Central memory CD4-positive, alpha-beta T cell (primary cell): ENCODE results near the gene MED13.

ENCODE experiments used
- DNase-seq: peaks from one replicate; pipeline ENCODE4 v3.0.0; 2022
- total RNA-seq, 3 experiments: gene quantifications; one replicate each; lab custom pipeline; 2026; lab: John Stamatoyannopoulos, UW

Gene MED13
- 194 to 264 (median 201) reads per million in 3 experiments for total RNA-seq

DNA sequence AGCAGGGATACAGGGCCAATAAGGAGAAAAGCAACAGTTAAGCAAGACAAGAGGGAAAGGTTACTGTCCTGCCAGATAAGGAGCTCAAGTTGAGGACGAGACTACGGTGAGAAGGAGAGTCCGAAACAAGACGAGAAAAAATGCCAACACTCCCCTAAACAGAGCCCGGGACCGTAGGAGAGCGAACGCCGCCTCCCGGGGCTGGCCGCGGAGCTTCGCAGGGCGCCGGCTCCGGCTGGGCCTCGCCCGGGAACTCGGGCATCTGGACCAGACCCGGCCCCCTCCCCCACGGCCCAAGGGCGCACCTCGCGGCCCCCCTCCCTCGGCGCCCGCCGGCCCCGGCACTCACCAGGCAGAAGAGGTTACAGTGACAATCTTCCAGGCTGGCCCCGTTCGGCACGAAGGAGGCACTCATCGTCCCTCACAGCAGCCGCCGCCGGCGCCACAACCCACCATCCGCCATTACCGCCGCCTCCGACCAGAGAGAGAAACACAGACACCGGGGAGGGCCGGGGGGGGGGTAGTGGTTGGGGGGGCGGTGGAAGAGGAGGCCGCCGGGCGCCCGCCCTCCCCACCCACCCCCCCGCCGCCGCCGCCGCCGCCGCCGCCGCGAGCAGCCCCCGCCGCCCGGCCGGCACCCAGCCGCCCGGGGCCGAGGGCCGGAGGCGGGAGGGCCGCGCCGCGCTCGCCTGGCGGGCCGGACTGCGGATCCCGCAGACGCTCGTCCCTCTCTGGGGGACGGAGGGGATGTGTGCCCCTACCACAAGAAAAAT, at the start of gene MED13:
MED13 (minus strand) TSS at position 488 of the 773 bp plus-strand sequence; CDS start at position 415, 73 bp downstream.
- peak; percentile 63 for DNase-seq

DNA sequence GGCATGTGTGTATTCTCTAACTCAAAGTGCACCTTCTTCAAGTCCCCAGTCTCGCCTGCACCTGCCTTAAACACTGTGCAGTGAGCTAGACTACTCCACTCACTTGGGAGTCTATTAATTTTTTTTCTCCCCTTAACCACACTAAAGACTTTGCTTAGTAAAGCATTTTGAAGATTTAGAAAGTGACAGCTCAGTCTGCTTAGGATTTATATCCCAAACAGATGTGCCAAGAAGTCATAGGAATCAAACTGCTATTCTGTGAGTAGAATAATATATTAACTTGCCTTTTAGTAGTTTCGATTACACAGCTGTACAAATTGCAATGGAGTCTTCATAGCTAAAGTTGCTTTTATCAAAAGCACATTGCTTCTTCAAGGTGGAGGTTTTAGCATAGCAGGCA, 47.2 kb upstream of the MED13 start:
- DNase-seq, result no peak

DNA sequence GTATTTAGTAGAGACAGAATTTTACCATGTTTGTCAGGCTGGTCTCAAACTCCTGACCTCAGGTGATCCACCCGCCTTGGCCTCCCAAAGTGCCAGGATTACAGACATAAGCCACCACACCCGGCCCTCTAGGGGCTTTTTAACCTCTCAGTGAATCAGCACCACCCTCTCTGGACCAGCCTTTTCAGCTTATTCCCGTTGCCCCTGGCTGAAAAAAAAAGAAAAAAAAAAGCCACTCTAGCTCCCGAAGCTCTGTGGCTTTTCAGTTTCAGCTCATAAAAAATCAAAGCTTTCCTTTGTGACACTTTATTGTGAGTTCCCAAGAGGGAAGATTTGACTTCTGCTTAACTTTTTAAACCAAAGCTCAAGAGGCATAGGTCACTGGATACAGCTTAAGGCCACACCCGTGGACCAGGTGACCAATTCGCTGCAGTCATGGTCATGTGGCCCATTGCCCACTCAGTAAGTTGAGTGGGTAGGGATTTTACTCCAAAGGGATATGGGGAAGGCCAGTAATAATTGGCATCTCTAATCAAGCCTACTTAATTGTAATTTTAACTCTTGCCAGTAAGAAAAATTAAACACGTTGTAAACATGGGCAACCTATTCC, 46.6 kb upstream of the MED13 start:
- no peak for DNase-seq

DNA sequence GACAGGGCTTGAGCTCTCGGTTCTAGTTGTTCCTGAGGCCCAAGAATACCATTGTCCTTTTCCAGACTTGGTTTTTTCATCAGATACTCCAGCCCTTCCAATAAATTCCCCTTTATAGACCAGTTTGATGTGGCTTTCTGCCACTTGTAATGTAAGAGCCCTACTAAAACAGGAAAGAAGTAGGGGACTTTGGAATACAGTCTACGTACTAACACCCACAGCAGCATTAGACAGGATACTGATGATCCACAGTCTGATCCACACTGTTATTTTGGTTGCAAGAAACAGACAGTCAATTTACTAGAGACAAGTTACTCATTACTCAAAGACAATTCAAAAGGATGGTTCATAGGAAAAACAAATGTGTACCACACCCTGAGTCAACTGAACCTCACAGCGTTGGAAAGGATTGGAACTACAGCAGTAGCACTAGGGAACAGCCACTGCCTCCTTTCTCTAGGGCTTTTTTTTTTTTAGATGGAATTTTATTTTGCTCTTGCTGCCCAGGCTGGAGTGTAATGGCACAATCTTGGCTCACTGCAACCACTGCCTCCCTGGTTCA, 45.9 kb upstream of the MED13 start:
- DNase-seq, result no peak

DNA sequence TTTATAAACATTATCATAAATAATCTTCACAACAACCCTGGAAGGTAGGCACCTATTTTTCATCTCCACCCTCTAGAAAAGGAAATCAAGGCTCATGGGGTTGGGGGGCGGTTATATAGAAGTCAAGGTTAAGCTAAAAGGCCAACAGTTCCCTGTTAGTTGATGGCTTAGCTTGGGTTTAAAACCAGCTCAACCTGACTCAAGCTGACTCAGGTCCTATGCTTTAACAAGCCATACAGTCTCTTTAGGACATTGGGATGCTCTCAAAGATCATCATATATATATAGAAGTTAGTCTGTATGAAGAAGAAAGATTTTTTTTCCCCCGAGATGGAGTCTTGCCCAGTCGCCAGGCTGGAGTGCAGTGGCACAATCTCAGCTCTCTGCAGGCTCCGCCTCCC, 44.8 kb upstream of the MED13 start:
- DNase-seq, result no peak

- DNase-seq, result peak; percentile 21
These were observed 44.4 kb upstream of the MED13 start for GRCh38 chr17:62109378-62109902.

GRCh38 chr17:62105861-62106260, 40.8 kb upstream of the MED13 start:
- no peak for DNase-seq

GRCh38 chr17:62105357-62105756, 40.3 kb upstream of the MED13 start:
- DNase-seq, result no peak

GRCh38 chr17:62101515-62101914, 36.4 kb upstream of the MED13 start:
- no peak for DNase-seq

DNA sequence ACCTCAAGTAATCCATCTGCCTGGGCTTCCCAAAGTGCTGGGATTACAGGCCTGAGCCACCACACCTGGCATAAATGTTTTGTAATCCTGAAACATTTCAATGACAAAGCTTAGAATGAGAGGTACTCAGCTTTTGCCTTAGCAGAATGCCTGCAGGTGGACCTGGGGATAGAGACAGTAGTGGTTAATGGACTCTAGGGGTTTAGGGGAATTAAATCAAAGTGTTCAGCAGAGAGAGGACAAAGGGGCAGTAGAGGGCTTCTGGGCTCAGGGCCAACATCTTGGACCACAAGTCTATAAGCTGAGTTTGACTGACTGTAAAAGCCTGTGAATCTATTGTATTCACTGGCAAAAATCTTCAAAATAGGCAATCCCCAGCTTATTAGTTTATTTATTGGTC, 36.0 kb upstream of the MED13 start:
- DNase-seq, result no peak

DNA sequence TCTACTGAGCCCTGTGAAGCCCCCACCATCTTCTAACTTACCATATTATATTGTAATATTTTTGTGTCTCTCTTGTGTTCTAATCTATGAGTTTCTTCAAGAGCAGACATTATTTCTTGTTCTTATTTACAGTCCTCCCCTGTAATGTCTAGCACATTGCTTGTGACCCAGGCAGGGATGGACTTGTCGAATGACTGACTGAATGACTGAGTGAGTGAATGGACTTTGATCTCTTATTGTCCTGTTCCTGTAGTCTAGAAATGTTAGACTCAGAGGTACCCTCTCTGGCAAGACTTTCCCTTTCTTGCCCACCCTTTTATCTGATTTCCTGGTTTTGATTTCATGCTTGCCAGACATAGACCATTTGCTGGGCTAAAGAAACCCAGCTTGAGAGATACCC, 35.0 kb upstream of the MED13 start:
- DNase-seq, result no peak

DNA sequence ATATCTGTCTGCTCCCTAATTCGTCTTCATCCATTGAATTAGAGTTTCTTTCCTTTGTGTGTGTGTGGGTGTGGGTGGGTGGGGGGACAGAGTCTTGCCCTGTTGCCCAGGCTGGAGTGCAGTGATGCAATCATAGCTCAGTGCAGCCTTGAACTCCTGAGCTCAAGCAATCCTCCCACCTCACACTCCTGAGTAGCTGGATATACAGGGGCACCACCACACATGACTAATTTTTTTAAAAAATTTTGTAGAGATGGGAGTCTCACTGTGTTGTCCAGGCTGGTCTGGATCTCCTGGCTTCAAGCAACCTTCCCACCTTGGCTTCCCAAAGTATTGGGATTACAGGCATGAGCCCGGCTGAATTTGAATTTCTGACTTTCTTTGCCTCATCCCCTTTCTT, 34.5 kb upstream of the MED13 start:
- DNase-seq, result no peak

DNA sequence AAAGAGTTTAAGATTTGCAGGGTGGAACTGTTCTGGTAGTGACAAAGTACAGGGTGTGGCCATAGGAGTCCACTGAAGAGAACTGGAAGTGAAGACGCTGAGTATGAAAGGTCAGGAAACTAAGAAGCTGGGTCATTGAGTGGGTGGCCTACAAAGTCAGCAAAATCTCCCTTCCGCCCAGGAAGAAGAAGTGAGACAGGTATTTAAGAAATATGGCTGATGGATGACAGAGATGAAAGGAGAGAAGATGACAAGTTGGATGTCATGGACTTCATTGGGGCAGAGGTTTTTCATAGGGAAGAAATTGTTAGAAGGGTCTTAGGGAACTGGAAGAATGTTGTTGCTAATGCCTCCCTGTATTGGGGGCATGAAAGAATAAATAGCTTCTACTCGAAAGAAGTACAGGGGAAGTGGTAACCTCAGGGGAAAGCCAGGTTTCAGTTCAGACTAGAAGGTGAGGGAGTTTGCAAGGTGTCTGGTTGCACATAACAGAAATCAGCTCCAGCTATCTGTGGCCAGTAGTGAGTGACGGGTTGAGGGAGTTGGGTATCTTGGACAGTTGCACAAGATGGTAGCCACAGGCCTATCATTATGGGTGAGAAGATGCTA, 33.6 kb upstream of the MED13 start:
- no peak for DNase-seq

- no peak for DNase-seq
These were observed 31.3 kb upstream of the MED13 start for GRCh38 chr17:62096401-62096670.

DNA sequence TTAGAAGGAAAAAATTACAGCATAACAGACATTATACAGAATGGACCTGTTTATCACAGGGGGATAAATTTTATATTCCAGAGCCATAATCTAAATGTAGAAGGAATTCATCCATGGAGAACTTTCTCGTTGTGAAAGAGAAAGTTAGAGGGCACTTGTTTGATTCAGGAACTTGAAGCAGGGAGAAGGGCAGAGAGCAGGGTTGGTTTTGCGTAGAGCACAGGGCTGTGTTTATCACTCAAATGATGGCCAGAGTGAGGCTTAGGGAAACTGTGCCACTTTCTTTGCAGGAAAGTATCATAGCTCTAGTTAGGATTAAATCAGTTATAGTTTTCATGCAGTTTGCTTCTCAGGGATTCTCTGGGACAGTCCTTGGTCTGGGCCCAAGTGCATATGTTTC, 29.1 kb upstream of the MED13 start:
- DNase-seq, result no peak

DNA sequence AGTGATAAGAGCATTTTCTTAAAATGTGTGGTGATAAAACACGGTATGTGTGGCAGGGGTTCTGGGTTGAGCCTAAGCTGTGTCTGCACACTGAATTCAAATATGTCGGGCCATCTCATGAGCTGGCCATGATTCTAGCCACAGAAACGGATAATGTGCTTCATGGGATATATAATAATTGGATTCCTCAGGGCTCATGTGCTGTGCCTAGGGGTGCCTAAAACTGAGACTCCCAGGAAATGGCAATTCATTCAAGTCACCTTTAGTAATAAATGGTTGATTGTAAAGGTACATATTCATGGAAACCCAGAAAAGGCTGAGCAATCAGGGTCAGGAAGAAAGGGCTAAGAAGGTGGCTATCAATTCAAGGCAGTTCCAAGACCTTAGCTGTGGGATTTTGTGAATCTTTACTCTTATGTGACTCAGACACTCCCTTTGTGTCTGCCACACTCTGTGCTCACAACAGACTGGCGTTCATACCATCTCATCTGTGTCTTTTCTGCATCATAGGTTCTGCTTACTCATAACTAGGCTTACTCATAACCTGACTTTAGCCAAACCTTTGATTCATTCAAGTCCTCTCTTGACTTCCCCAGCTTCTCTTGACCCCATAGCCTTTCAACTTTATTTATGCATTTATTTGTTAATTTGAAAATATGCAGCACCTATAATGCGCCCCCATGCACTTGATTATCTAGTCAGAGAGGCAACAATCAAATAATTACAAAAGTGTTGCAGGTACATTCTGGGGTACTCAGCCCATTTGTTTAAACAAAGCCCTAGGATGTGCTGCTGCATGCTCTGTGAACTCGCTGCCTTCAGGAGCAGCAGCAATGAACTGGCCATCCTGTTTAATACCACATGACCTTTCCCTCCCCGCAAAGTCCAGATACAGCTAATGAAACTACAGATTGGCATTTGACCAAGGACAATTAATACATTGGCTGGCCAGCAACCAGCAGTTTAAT, 28.4 kb upstream of the MED13 start:
- no peak for DNase-seq

DNA sequence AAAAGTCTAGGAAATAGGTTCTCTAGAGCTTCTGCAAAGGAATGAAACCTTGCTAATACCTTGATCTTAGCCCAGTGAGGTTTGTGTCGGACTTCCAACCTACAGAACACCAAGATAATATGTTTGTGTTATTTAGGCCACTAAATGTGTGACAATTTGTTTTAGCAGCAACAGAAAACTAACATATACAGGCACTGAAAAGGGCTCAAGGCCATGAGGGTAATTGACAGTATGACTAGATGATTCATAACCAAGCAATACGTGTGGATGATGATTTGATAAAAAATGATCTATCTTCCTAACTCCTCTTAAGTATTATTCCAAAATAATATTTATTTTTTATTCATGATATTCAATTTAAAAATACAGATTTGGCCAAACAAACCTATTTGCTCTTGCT, 27.7 kb upstream of the MED13 start:
- no peak for DNase-seq

GRCh38 chr17:62091804-62092203, 26.7 kb upstream of the MED13 start:
- no peak for DNase-seq

DNA sequence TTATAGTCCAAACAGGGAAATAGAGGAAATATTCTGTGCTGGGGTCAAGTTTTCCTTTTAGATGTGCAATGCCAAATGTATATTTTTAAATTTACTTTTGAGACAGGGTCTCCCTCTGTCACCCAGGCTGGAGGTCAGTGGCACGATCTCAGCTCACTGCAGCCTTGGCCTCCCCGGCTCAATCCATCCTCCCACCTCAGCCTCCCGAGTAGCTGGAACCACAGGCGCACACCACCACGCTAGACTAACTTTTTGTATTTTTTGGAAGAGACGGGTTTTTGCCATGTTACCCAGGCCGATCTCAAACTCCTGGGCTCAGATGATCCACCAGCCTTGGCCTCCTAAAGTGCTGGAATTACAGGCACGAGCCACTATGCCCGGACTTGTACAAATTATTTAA, 25.8 kb upstream of the MED13 start:
- no peak for DNase-seq

- DNase-seq, result no peak
These were observed 25.1 kb upstream of the MED13 start for GRCh38 chr17:62090021-62090824.

- no peak for DNase-seq
These were observed 24.3 kb upstream of the MED13 start for GRCh38 chr17:62089334-62089733.

GRCh38 chr17:62086737-62087136, 21.7 kb upstream of the MED13 start:
- DNase-seq, result no peak
